H9 (cell line): ENCODE data around the gene MED9. TPM values are rescaled to one million over a fixed set of nuclear protein-coding genes. Genes with fewer than 3 reads are reported as not detected.
"Not testable (repeated sequence)": the region's sequence is repeated elsewhere in the genome, so short reads cannot be mapped to it uniquely, and the experiment has no call there.

Experiments
- DNase-seq: peaks from one replicate; pipeline ENCODE4 v3.0.0-alpha.2; 2017
- H2AFZ ChIP-seq: one replicate; pipeline ENCODE4 v1.6.1; 2013; ENCODE audit warnings: mild to moderate bottlenecking, low read length, control low read depth, moderate library complexity
- H2AK5ac ChIP-seq: 2 replicates; pipeline ENCODE4 v1.6.1; 2013; ENCODE audit warnings: low read length, control low read depth, mixed read lengths; ENCODE audit not compliant: insufficient read length
- H2BK120ac ChIP-seq: one replicate; pipeline ENCODE4 v1.6.1; 2013; ENCODE audit warnings: low read depth, mild to moderate bottlenecking, low read length, control low read depth, inconsistent platforms; ENCODE audit not compliant: poor library complexity, severe bottlenecking
- H2BK12ac ChIP-seq: 2 replicates; pipeline ENCODE4 v1.6.1; 2013; ENCODE audit warnings: low read length, control low read depth, mixed read lengths, low read depth; ENCODE audit not compliant: insufficient read length
- H2BK15ac ChIP-seq: 2 replicates; pipeline ENCODE4 v1.6.1; 2013; ENCODE audit warnings: low read depth, low read length, control low read depth
- H2BK20ac ChIP-seq: one replicate; pipeline ENCODE4 v1.6.1; 2013; ENCODE audit warnings: low read depth, mild to moderate bottlenecking, low read length, control low read depth, inconsistent platforms; ENCODE audit not compliant: poor library complexity, severe bottlenecking
- H2BK5ac ChIP-seq: 2 replicates; pipeline ENCODE4 v1.6.1; 2013; ENCODE audit warnings: low read length, control low read depth, mixed read lengths; ENCODE audit not compliant: insufficient read length
- H3K14ac ChIP-seq: 2 replicates; pipeline ENCODE4 v1.6.1; 2013; ENCODE audit warnings: low read length, control low read depth; ENCODE audit not compliant: insufficient read depth
- H3K18ac ChIP-seq: 2 replicates; pipeline ENCODE4 v1.6.1; 2013; ENCODE audit warnings: low read depth, mild to moderate bottlenecking, mixed read lengths, low read length, control low read depth; ENCODE audit not compliant: insufficient read length
- H3K23ac ChIP-seq: 2 replicates; pipeline ENCODE4 v1.6.1; 2013; ENCODE audit warnings: low read length, control low read depth, mixed read lengths, low read depth; ENCODE audit not compliant: insufficient read length
- H3K23me2 ChIP-seq: 2 replicates; pipeline ENCODE4 v1.6.1; 2013; ENCODE audit warnings: low read depth, mild to moderate bottlenecking, mixed read lengths, low read length, control low read depth; ENCODE audit not compliant: insufficient read length, poor library complexity, severe bottlenecking
- H3K27ac ChIP-seq: 2 replicates; pipeline ENCODE4 v1.5.1; 2013; ENCODE audit warnings: low read length, control low read depth, mixed read lengths, low read depth; ENCODE audit not compliant: insufficient read length
- H3K27me3 ChIP-seq: 2 replicates; pipeline ENCODE4 v1.6.1; 2013; ENCODE audit warnings: low read length, control low read depth, inconsistent platforms; ENCODE audit not compliant: insufficient read depth
- H3K4ac ChIP-seq: 2 replicates; pipeline ENCODE4 v1.6.1; 2013; ENCODE audit warnings: low read depth, mild to moderate bottlenecking, control low read depth, inconsistent platforms, low read length, moderate library complexity
- H3K4me1 ChIP-seq: 2 replicates; pipeline ENCODE4 v1.6.1; 2013; ENCODE audit warnings: low read length, control low read depth, inconsistent platforms; ENCODE audit not compliant: insufficient read depth
- H3K4me2 ChIP-seq: 2 replicates; pipeline ENCODE4 v1.6.1; 2013; ENCODE audit warnings: low read length, control low read depth, mixed read lengths; ENCODE audit not compliant: insufficient read length, insufficient read depth
- H3K56ac ChIP-seq: 2 replicates; pipeline ENCODE4 v1.6.1; 2013; ENCODE audit warnings: low read depth, mild to moderate bottlenecking, mixed read lengths, low read length, control low read depth; ENCODE audit not compliant: insufficient read length
- H3K79me1 ChIP-seq: 2 replicates; pipeline ENCODE4 v1.6.1; 2013; ENCODE audit warnings: low read depth, mild to moderate bottlenecking, moderate library complexity, low read length, control low read depth, inconsistent platforms; ENCODE audit not compliant: insufficient read depth, poor library complexity, severe bottlenecking
- H3K79me2 ChIP-seq: 2 replicates; pipeline ENCODE4 v1.6.1; 2013; ENCODE audit warnings: low read length, control low read depth, inconsistent platforms; ENCODE audit not compliant: insufficient read depth
- H3K9ac ChIP-seq: 2 replicates; pipeline ENCODE4 v1.6.1; 2013; ENCODE audit warnings: low read length, control low read depth, mixed read lengths; ENCODE audit not compliant: insufficient read length; ENCODE audit errors: extremely low read depth
- H3K9me3 ChIP-seq: one replicate; pipeline ENCODE4 v1.6.1; 2013; ENCODE audit warnings: low read depth, low read length, inconsistent platforms; ENCODE audit not compliant: control insufficient read depth
- H3T11ph ChIP-seq: one replicate; pipeline ENCODE4 v1.6.1; 2013; ENCODE audit warnings: mild to moderate bottlenecking, low read length, control low read depth, inconsistent platforms
- H4K20me1 ChIP-seq: one replicate; pipeline ENCODE4 v1.6.1; 2013; ENCODE audit not compliant: control insufficient read depth, insufficient read length, insufficient read depth
- H4K5ac ChIP-seq: 2 replicates; pipeline ENCODE4 v1.6.1; 2013; ENCODE audit warnings: low read depth, mild to moderate bottlenecking, mixed read lengths, low read length, control low read depth; ENCODE audit not compliant: insufficient read length
- H4K8ac ChIP-seq: replicated peaks from 2 replicates; pipeline ENCODE4 v1.6.1; 2013; ENCODE audit warnings: low read length, control low read depth, mixed read lengths, low read depth; ENCODE audit not compliant: insufficient read length
- H4K91ac ChIP-seq: 2 replicates; pipeline ENCODE4 v1.6.1; 2013; ENCODE audit warnings: low read depth, mild to moderate bottlenecking, moderate library complexity, mixed read lengths, low read length, control low read depth; ENCODE audit not compliant: insufficient read length
- H3K27ac Mint-ChIP-seq, 3 experiments: 2 replicates in 2 of 3; 3 replicates in 1 of 3; pipeline ENCODE4 v1.8.0; 2020 to 2021; ENCODE audit warnings: mixed read lengths in 3 of 3, mild to moderate bottlenecking in 1 of 3, moderate library complexity in 1 of 3
- H3K27me3 Mint-ChIP-seq: 2 replicates; pipeline ENCODE4 v1.8.0; 2021; ENCODE audit warnings: low read depth, mild to moderate bottlenecking, moderate library complexity, mixed read lengths
- H3K36me3 Mint-ChIP-seq, 3 experiments: 2 replicates in 2 of 3; 3 replicates in 1 of 3; pipeline ENCODE4 v1.8.0; 2020 to 2021; ENCODE audit warnings: low read depth in 3 of 3, mixed read lengths in 3 of 3; ENCODE audit not compliant: insufficient read depth in 1 of 3
- H3K4me1 Mint-ChIP-seq, 2 experiments: 2 replicates each; pipeline ENCODE4 v1.8.0; 2020; ENCODE audit warnings: mixed read lengths in 2 of 2
- H3K4me3 Mint-ChIP-seq, 2 experiments: 2 replicates in 1 of 2; 3 replicates in 1 of 2; pipeline ENCODE4 v1.8.0; 2020 to 2021; ENCODE audit warnings: mild to moderate bottlenecking in 2 of 2, mixed read lengths in 2 of 2, moderate library complexity in 1 of 2
- H3K9me3 Mint-ChIP-seq, 2 experiments: 2 replicates in 1 of 2; 3 replicates in 1 of 2; pipeline ENCODE4 v1.8.0; 2020; ENCODE audit warnings: mild to moderate bottlenecking in 2 of 2, mixed read lengths in 2 of 2, moderate library complexity in 1 of 2
- CTCF ChIP-seq: fragments of 200-600 bp; sonication (generic); conservative IDR thresholded peaks from 3 replicates; pipeline ENCODE4 v1.8.0; 2021; ENCODE audit warnings: antibody characterized with exemption, mild to moderate bottlenecking
- WGBS: extraction: QIAGEN DNeasy Blood & Tissue Kit; methylation state at CpG from one replicate; pipeline ENCODE4 v1.1.7; 2013; ENCODE audit warnings: missing lambda C conversion rate, low lambda C conversion rate, mixed read lengths; ENCODE audit not compliant: insufficient read length; ENCODE audit errors: extremely low coverage; 5-methylcytosine and 5-hydroxymethylcytosine counted together
- total RNA-seq: library from RNA; stranded (reverse); gene quantifications from 2 replicates; pipeline ENCODE4 v1.2.1, GENCODE V29; 2021

Gene MED9
- total RNA-seq, 1 experiment from 2014 or later = 20.0 TPM

DNA sequence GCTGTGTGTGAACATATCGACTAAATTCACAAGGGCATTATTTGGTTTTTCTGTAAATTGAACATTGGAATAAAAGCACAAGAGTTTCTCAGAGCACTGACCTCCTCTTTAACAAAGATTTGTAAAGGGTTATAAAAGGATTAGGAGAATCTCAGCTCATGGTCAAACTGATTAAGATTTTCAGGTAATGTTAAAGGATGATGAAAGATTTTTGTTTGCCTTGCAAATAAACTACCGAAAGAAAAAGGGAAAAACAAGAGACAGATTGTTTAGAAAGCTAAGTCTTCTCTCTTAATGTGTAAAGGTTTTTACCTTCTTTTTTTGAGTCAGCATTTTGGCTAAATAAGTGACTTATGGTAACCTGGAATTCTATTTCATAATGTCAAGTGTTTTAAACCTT is 47.6 kb upstream of the MED9 start:
- Histone ChIP-seq H3K9me3 (no peaks in the 10 kb centered on the region), H2BK20ac (no peak overlapping the region), H3K79me2 (no peaks in the 10 kb centered on the region), H2BK15ac (no peak overlapping the region), H3K4me1 (no peaks in the 10 kb centered on the region; the same call in 1 of the 2 replicates), H2BK120ac (no peak overlapping the region), H3K4ac (no peak overlapping the region), H2BK12ac (no peak overlapping the region), H3K14ac (no peak overlapping the region), H3K23ac (no peak overlapping the region), H4K20me1 (no peaks in the 10 kb centered on the region), H2AFZ (no peak overlapping the region), H3K79me1 (no peaks in the 10 kb centered on the region), H2AK5ac (no peak overlapping the region), H3K56ac (no peak overlapping the region), H3K4me2 (no peak overlapping the region), H3K18ac (no peak overlapping the region), H3K9ac (no peak overlapping the region), H3K23me2 (no peaks in the 10 kb centered on the region), H3T11ph (no peak overlapping the region), H4K91ac (no peak overlapping the region), H3K27ac (no peak overlapping the region), H4K8ac (no peak overlapping the region), H4K5ac (no peak overlapping the region), H2BK5ac (no peak overlapping the region), H3K27me3 (no peaks in the 10 kb centered on the region; the same call in 1 of the 2 replicates)
- no peak overlapping the region for H3K4me3 Mint-ChIP-seq
- H3K36me3 Mint-ChIP-seq = no peaks in the 10 kb centered on the region; a peak in 1 of 7 replicates
- H3K9me3 Mint-ChIP-seq = peaks cover 7 to 21% of the 10 kb centered on the region in 2 experiments
- DNase-seq = no peak
- TF ChIP-seq CTCF = no peak
- peaks cover 0 to 6% of the 10 kb centered on the region in 2 experiments; a peak in 2 of 4 replicates for H3K4me1 Mint-ChIP-seq
- H3K27me3 Mint-ChIP-seq = peaks cover 44% of the 10 kb centered on the region
- H3K27ac Mint-ChIP-seq = no peak overlapping the region
- no CpG with 5 or more reads among the region's 2 CpGs for WGBS

DNA sequence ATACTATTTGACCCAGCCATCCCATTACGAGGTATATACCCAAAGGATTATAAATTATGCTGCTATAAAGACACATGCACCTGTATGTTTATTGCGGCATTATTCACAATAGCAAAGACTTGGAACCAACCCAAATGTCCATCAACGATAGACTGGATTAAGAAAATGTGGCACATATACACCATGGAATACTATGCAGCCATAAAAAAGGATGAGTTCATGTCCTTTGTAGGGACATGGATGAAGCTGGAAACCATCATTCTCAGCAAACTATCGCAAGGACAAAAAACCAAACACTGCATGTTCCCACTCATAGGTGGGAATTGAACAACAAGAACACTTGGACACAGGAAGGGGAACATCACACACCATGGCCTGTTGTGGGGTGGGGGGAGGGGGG is 45.9 kb upstream of the MED9 start:
- H3K4me3 Mint-ChIP-seq, H3K23ac ChIP-seq, H2BK15ac ChIP-seq, DNase-seq, H3K79me2 ChIP-seq, H3K4me1 Mint-ChIP-seq, H3K27ac Mint-ChIP-seq, H3K79me1 ChIP-seq, H2BK5ac ChIP-seq, H2AK5ac ChIP-seq, H3K4me1 ChIP-seq, H3T11ph ChIP-seq, H2AFZ ChIP-seq, H4K8ac ChIP-seq, H3K56ac ChIP-seq, H3K9me3 ChIP-seq, H4K91ac ChIP-seq, H3K27me3 ChIP-seq, H2BK20ac ChIP-seq, H2BK120ac ChIP-seq, H4K20me1 ChIP-seq, H3K23me2 ChIP-seq, H2BK12ac ChIP-seq, H3K18ac ChIP-seq, H3K4ac ChIP-seq, H3K27ac ChIP-seq, H3K9ac ChIP-seq, H3K14ac ChIP-seq, H3K4me2 ChIP-seq, H4K5ac ChIP-seq, H3K36me3 Mint-ChIP-seq: not testable (repeated sequence)
- Mint-ChIP-seq H3K9me3 (peaks cover 7 to 15% of the 10 kb centered on the region in 2 experiments), H3K27me3 (peaks cover 47% of the 10 kb centered on the region)
- WGBS = no CpG with 5 or more reads among the region's 4 CpGs
